ENCODE measurements around the gene FGF19. TPM values are rescaled to one million over a fixed set of nuclear protein-coding genes. Genes with fewer than 3 reads are reported as not detected.

The FGF19 gene
- total RNA-seq, 3 donors from 2014 or later = not detected

GRCh38 chr11:69705901-69706787 lies 2.3 kb upstream of the FGF19 start:
- H3K27ac ChIP-seq = no peak overlapping the region
- no peak for DNase-seq (ENCODE audit: low spot score in 2 of 2)
- intact Hi-C loops (cut with DNase I; ENCODE audit: low total_unique reads) = no loop called here
- H3K9me3 ChIP-seq = no peaks in the 10 kb centered on the region
- no peak overlapping the region for H3K4me3 ChIP-seq
- H3K27me3 ChIP-seq = peaks cover 5 to 51% of the 10 kb centered on the region in 2 donors
- TF ChIP-seq POLR2AphosphoS5 (IDR thresholded peaks at IDR 0.05) = no peak
- no peak for TF ChIP-seq POLR2A (IDR thresholded peaks at IDR 0.05)
- TF ChIP-seq CTCF (IDR thresholded peaks at IDR 0.05) = no peak
- H3K36me3 ChIP-seq = no peaks in the 10 kb centered on the region
- H3K4me1 ChIP-seq = no peaks in the 10 kb centered on the region

- TF ChIP-seq POLR2A (IDR thresholded peaks at IDR 0.05) (no peak), POLR2AphosphoS5 (IDR thresholded peaks at IDR 0.05) (no peak), CTCF (IDR thresholded peaks at IDR 0.05) (no peak)
- no peak for DNase-seq (ENCODE audit: low spot score in 2 of 2)
- no peaks in the 10 kb centered on the region for H3K9me3 ChIP-seq
- peaks cover 5 to 57% of the 10 kb centered on the region in 2 donors for H3K27me3 ChIP-seq
- intact Hi-C loops (cut with DNase I; ENCODE audit: low total_unique reads) = no loop called here
- H3K4me1 ChIP-seq = no peaks in the 10 kb centered on the region
- H3K27ac ChIP-seq = no peak overlapping the region
- H3K36me3 ChIP-seq = no peaks in the 10 kb centered on the region
- H3K4me3 ChIP-seq = no peak overlapping the region
Observed at GRCh38 chr11:69705351-69705811, 1.6 kb upstream of the FGF19 start.

GRCh38 chr11:69704508-69705253 lies 859 bp upstream of the FGF19 start:
- H3K27me3 ChIP-seq = peaks cover 5 to 61% of the 10 kb centered on the region in 2 donors
- no peaks in the 10 kb centered on the region for H3K4me1 ChIP-seq
- intact Hi-C loops (cut with DNase I; ENCODE audit: low total_unique reads) = no loop called here
- TF ChIP-seq POLR2A (IDR thresholded peaks at IDR 0.05) (no peak), CTCF (IDR thresholded peaks at IDR 0.05) (peak in 1 of 3 donors; percentile 23)
- DNase-seq (ENCODE audit: low spot score in 2 of 2) = no peak
- H3K27ac ChIP-seq = no peak overlapping the region
- H3K9me3 ChIP-seq = no peaks in the 10 kb centered on the region
- peak overlapping the region in 2 of 3 donors; percentile 36 to 59 for H3K4me3 ChIP-seq
- no peaks in the 10 kb centered on the region for H3K36me3 ChIP-seq

- DNase-seq (ENCODE audit: low spot score in 2 of 2) = no peak
- Histone ChIP-seq H3K27ac (no peak overlapping the region), H3K4me3 (peak overlapping the region in 2 of 3 donors; percentile 36 to 59), H3K36me3 (no peaks in the 10 kb centered on the region), H3K9me3 (no peaks in the 10 kb centered on the region), H3K4me1 (no peaks in the 10 kb centered on the region), H3K27me3 (peaks cover 5 to 74% of the 10 kb centered on the region in 2 donors)
- TF ChIP-seq POLR2A (IDR thresholded peaks at IDR 0.05) (no peak), CTCF (IDR thresholded peaks at IDR 0.05) (no peak), POLR2AphosphoS5 (IDR thresholded peaks at IDR 0.05) (no peak)
- intact Hi-C loops (cut with DNase I; ENCODE audit: low total_unique reads) = no loop called here
Observed at GRCh38 chr11:69703453-69703767, 412 bp downstream of the FGF19 start.

Measured in breast epithelium (tissue), 4 donors.